Measurements from ENCODE around the gene NCOA5. TPM values are rescaled to one million over a fixed set of nuclear protein-coding genes. Genes with fewer than 3 reads are reported as not detected.

NCOA5 gene
- total and polyA plus RNA-seq, 10 of the 15 experiments (the other 5 are each of a cell fraction or from before 2014, with no cell fraction given): 7.7 to 38.1 (median 30.1) TPM

- no peak for FAIRE-seq
- ChIA-PET CTCF (no interaction called here), SMC1A (ENCODE audit: uncharacterized antibody, unreplicated experiment) (no interaction called here), RAD21 (ENCODE audit: unreplicated experiment) (no interaction called here), POLR2A (no interaction called here)
- no peaks in the 10 kb centered on the region for H3K27me3 ChIP-seq (replicated peaks in 1 of 2; ENCODE audit: control insufficient read depth in 2 of 2, insufficient read depth in 2 of 2, low read length in 1 of 2)
- no peak overlapping the region for H2AFZ ChIP-seq (ENCODE audit: control insufficient read depth, low read depth, low read length)
- no peak overlapping the region for H3K9ac ChIP-seq (ENCODE audit: control insufficient read depth, insufficient read depth, low read length)
- H3K4me3 ChIP-seq: no peak overlapping the region
- TF ChIP-seq, protein P1, sequence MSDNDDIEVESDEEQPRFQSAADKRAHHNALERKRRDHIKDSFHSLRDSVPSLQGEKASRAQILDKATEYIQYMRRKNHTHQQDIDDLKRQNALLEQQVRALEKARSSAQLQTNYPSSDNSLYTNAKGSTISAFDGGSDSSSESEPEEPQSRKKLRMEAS (IDR thresholded peaks at IDR 0.05; ENCODE audit: low read depth, low read length): no peak
- no peak for TF ChIP-seq CTCF (IDR thresholded peaks at IDR 0.05 in 2 of 3, conservative IDR thresholded peaks at IDR 0.05 in 1 of 3; ENCODE audit: control insufficient read depth in 2 of 3, extremely low read depth in 1 of 3, insufficient read depth in 1 of 3, low read depth in 3 of 3, low read length in 3 of 3)
- no peak for TF ChIP-seq STAT3 (IDR thresholded peaks at IDR 0.05; ENCODE audit: low read depth, low read length)
- no peak for TF ChIP-seq ZSCAN29 (IDR thresholded peaks at IDR 0.05)
- no peak for TF ChIP-seq EGR1 (IDR thresholded peaks at IDR 0.05; ENCODE audit: borderline replicate concordance in 1 of 2, low read depth in 2 of 2, low read length in 2 of 2)
- no peak for TF ChIP-seq BRCA1 (IDR thresholded peaks at IDR 0.05; ENCODE audit: low read depth, low read length)
- TF ChIP-seq NRF1 (conservative IDR thresholded peaks at IDR 0.05; ENCODE audit: low read depth, low read length): no peak
- TF ChIP-seq SRF (IDR thresholded peaks at IDR 0.05; ENCODE audit: low read depth in 2 of 2, low read length in 2 of 2): no peak
- no peak for TF ChIP-seq NR2C2 (IDR thresholded peaks at IDR 0.05; ENCODE audit: borderline replicate concordance, control insufficient read depth, insufficient read length, low read depth)
- no peak for TF ChIP-seq SPI1 (IDR thresholded peaks at IDR 0.05; ENCODE audit: borderline replicate concordance, insufficient read depth, low read depth, low read length)
- TF ChIP-seq HCFC1 (IDR thresholded peaks at IDR 0.05; ENCODE audit: low read length): no peak
- TF ChIP-seq ATF7 (IDR thresholded peaks at IDR 0.05; ENCODE audit: low read depth): no peak
- no peak for TF ChIP-seq SIN3A (IDR thresholded peaks at IDR 0.05; ENCODE audit: low read depth, low read length)
- TF ChIP-seq WRNIP1 (IDR thresholded peaks at IDR 0.05; ENCODE audit: borderline replicate concordance, low read depth, low read length): no peak
- no peak for TF ChIP-seq ZNF217 (IDR thresholded peaks at IDR 0.05)
- no peak for TF ChIP-seq MYC (IDR thresholded peaks at IDR 0.05; ENCODE audit: insufficient read depth, insufficient read length, insufficient replicate concordance, low read length, severe bottlenecking)
- no peak for TF ChIP-seq SUPT20H (IDR thresholded peaks at IDR 0.05; ENCODE audit: borderline replicate concordance, control insufficient read depth, low read depth, low read length)
- TF ChIP-seq SUZ12 (IDR thresholded peaks at IDR 0.05; ENCODE audit: unreplicated experiment): no peak
- WGBS (ENCODE audit: insufficient coverage, insufficient replicate concordance, low lambda C conversion rate, missing lambda C conversion rate): 95% methylated on average over 4 of the region's 4 CpGs
- peaks cover 4 to 38% of the 10 kb centered on the region in 2 experiments for H3K36me3 ChIP-seq (ENCODE audit: control insufficient read depth in 2 of 2, insufficient read depth in 2 of 2, low read length in 1 of 2)
- no peak for DNase-seq (ENCODE audit: low read depth, low spot score)
- intact Hi-C loops (cut with micrococcal nuclease; ENCODE audit: unreplicated experiment): no loop called here
- no peaks in the 10 kb centered on the region for H3K4me1 ChIP-seq (ENCODE audit: control insufficient read depth, insufficient read depth, low read length)
- in situ Hi-C loops (cut with MboI): no loop called here
- H4K20me1 ChIP-seq (ENCODE audit: control insufficient read depth, insufficient read depth): no peaks in the 10 kb centered on the region
- no peaks in the 10 kb centered on the region for H3K79me2 ChIP-seq (ENCODE audit: control insufficient read depth, insufficient read depth, low read length)
- BruUV-seq (replicated peaks): no TSS peak
- no peak for ATAC-seq
- H3K27ac ChIP-seq (ENCODE audit: control insufficient read depth, insufficient read depth): no peak overlapping the region
- no peak overlapping the region for H3K4me2 ChIP-seq (ENCODE audit: control insufficient read depth, insufficient read depth)
- no peaks in the 10 kb centered on the region for H3K9me3 ChIP-seq (replicated peaks; ENCODE audit: control insufficient read depth, insufficient read depth, low read length)
These were observed 16.7 kb downstream of the NCOA5 start for GRCh38 chr20:46073024-46073423.

All from GM12878 (cell line).